Colonic mucosa (tissue), 4 donors: ENCODE measurements around the gene KHK. TPM values are rescaled to one million over a fixed set of nuclear protein-coding genes. Genes with fewer than 3 reads are reported as not detected.

Experiments
- DNase-seq: peaks from one replicate; pipeline ENCODE4 v3.0.0-alpha.2; 2020
- H3K27ac ChIP-seq: fragments of 200-600 bp; one replicate; pipeline ENCODE4 v1.8.0; 2021
- H3K27me3 ChIP-seq: fragments of 200-600 bp; one replicate; pipeline ENCODE4 v1.8.0; 2021
- H3K36me3 ChIP-seq: fragments of 200-600 bp; one replicate; pipeline ENCODE4 v1.8.0; 2021
- H3K4me1 ChIP-seq: fragments of 200-600 bp; one replicate; pipeline ENCODE4 v1.8.0; 2021; ENCODE audit warnings: mild to moderate bottlenecking
- H3K4me3 ChIP-seq: fragments of 200-600 bp; one replicate; pipeline ENCODE4 v1.8.0; 2021
- H3K9ac ChIP-seq, 2 donors: one replicate each; pipeline ENCODE4 v1.7.0; 2013; ENCODE audit warnings: control low read depth in 2 of 2, low read depth in 2 of 2, low read length in 2 of 2
- H3K9me3 ChIP-seq: fragments of 200-600 bp; one replicate; pipeline ENCODE4 v1.8.0; 2021
- intact Hi-C: fragments of 100-400 bp; cut with DNase I; formaldehyde crosslinking; loops from one replicate; pipeline ENCODE4 v1.14.1; 2022
- total RNA-seq, 2 donors: library from RNA; stranded (reverse); fragmentation: NEBNext Ultra II Directional in 1 of 2; extraction: Animal tissue kit (Norgen Biotek cat#: 25700) in 1 of 2; gene quantifications; one replicate each; pipeline ENCODE4 v1.2.1, GENCODE V29; 2021
- TF ChIP-seq, protein P1 (sequence below): fragments of 200-600 bp; IDR thresholded peaks from one replicate; pipeline ENCODE4 v1.8.0; 2022; ENCODE audit warnings: antibody characterized with exemption, mild to moderate bottlenecking
- donor health status: healthy.
- donor health status: DM: no; HTN: no; CAD: no.
- donor health status: DM: no; HTN: no; CAD: no.

Gene KHK
- total RNA-seq, 2 donors from 2014 or later, result 8.9 to 20.3 TPM

DNA sequence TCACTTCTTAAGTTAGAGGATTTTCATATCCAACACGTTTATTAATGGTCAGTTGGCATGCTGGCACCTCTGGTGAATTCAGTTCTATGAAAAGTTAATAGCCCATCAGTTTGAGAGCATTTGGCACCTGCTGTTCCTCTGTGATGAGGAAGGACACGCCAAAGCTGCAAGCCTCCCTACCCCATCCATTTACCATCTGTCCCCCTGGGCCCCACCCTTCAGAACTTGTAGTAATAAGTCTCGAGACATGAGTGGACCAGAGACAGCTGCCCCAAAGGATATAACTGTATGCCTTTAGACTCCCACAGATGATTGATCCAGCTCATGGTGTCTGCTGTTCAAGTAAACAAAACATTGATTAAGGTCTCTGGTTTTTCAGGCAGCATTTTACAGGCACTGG is 21.4 kb upstream of the KHK start:
- no peaks in the 10 kb centered on the region for H3K9me3 ChIP-seq
- TF ChIP-seq, protein P1, sequence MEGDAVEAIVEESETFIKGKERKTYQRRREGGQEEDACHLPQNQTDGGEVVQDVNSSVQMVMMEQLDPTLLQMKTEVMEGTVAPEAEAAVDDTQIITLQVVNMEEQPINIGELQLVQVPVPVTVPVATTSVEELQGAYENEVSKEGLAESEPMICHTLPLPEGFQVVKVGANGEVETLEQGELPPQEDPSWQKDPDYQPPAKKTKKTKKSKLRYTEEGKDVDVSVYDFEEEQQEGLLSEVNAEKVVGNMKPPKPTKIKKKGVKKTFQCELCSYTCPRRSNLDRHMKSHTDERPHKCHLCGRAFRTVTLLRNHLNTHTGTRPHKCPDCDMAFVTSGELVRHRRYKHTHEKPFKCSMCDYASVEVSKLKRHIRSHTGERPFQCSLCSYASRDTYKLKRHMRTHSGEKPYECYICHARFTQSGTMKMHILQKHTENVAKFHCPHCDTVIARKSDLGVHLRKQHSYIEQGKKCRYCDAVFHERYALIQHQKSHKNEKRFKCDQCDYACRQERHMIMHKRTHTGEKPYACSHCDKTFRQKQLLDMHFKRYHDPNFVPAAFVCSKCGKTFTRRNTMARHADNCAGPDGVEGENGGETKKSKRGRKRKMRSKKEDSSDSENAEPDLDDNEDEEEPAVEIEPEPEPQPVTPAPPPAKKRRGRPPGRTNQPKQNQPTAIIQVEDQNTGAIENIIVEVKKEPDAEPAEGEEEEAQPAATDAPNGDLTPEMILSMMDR, result no peak
- peaks cover 9% of the 10 kb centered on the region for H3K4me1 ChIP-seq
- peaks cover 4% of the 10 kb centered on the region for H3K36me3 ChIP-seq
- H3K27ac ChIP-seq, result no peak overlapping the region
- H3K27me3 ChIP-seq, result no peaks in the 10 kb centered on the region
- no peak overlapping the region for H3K4me3 ChIP-seq
- no peak for DNase-seq
- intact Hi-C loops, result no loop called here
- no peak overlapping the region for H3K9ac ChIP-seq

DNA sequence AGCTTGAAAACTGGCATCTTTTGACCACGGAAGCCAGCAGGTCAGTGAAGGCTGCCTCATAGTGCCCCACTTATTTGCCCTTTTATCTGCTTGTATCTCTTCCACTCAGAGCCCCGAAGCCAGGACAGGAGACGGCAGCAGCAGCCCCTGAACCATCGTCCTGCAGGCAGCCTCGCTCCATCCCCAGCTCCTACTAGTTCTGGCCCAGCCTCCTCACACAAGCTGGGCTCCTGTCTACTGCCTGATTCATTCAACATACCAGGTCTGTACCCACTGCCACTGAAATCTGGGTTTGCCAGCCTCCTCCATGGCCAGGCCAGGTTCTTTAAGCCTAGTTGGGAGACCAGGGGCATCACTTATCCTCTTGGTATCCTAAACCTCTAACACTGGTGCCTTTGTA is 19.2 kb upstream of the KHK start:
- no peak overlapping the region for H3K27ac ChIP-seq
- no peak overlapping the region for H3K9ac ChIP-seq
- TF ChIP-seq, protein P1, result no peak
- intact Hi-C loops, result no loop called here
- H3K36me3 ChIP-seq, result peaks cover 4% of the 10 kb centered on the region
- no peaks in the 10 kb centered on the region for H3K9me3 ChIP-seq
- H3K4me3 ChIP-seq, result no peak overlapping the region
- H3K27me3 ChIP-seq, result no peaks in the 10 kb centered on the region
- H3K4me1 ChIP-seq, result peaks cover 18% of the 10 kb centered on the region
- DNase-seq, result no peak

DNA sequence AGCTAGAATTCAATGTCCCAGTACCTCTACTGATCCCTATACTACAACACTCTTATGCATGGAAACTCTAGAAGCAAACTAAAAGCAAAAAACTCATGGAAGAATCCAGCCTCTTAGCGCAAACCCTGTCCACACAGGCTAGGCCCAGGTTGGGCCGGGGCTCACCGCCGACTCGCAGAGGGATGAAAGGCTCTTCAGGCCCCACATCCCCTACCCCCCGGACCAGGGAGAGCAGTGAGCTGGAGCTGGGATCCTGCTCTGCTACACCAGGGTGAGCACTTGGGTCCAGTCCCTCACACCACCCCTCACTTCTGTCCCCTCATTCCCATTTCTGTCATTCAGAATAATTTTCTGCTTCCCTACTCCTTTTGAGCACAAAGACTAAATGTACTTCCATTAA is 17.1 kb upstream of the KHK start:
- peaks cover 4% of the 10 kb centered on the region for H3K36me3 ChIP-seq
- intact Hi-C loops, result no loop called here
- no peak for DNase-seq
- TF ChIP-seq, protein P1, result no peak
- no peaks in the 10 kb centered on the region for H3K27me3 ChIP-seq
- H3K4me1 ChIP-seq, result peaks cover 19% of the 10 kb centered on the region
- no peaks in the 10 kb centered on the region for H3K9me3 ChIP-seq
- H3K9ac ChIP-seq, result no peak overlapping the region
- H3K27ac ChIP-seq, result no peak overlapping the region
- no peak overlapping the region for H3K4me3 ChIP-seq

DNA sequence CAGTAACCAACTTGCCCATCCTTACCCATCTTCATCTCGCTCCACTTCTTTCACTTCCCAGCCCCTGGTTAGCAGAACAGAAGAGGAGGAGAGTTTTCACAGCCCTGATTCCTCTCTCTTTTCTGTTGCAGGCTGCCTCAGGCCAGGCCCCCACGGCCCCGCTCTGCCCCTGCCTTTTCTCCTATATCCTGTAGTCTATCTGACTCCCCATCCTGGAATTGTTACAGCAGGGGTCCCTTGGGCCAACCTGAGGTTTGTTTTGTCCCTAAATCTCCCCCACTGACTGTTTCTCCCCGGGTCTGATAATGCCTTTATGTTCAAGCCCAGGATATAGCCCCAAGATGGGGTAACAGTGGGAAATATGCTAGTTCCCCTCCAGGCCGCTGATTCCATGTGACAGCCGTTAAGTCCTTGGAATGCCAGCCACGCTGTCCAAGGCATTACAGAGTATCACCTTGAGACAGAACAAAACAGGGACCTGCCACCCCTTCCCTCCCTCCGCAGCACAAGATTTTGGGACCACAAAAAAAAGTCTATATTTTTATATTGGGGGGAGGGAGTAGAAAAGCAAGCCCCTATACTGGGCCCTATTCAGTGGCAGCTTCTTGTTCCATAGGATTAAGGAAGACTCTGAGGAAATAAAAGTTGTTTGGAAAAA is 16.5 kb upstream of the KHK start:
- peak overlapping the region in 1 of 2 donors; percentile 97 for H3K9ac ChIP-seq
- no peak for DNase-seq
- TF ChIP-seq, protein P1, result no peak
- no peaks in the 10 kb centered on the region for H3K9me3 ChIP-seq
- intact Hi-C loops, result no loop called here
- H3K27me3 ChIP-seq, result no peaks in the 10 kb centered on the region
- peaks cover 4% of the 10 kb centered on the region for H3K36me3 ChIP-seq
- peak overlapping the region; percentile 95 for H3K27ac ChIP-seq
- peaks cover 25% of the 10 kb centered on the region for H3K4me1 ChIP-seq
- peak overlapping the region; percentile 77 for H3K4me3 ChIP-seq

DNA sequence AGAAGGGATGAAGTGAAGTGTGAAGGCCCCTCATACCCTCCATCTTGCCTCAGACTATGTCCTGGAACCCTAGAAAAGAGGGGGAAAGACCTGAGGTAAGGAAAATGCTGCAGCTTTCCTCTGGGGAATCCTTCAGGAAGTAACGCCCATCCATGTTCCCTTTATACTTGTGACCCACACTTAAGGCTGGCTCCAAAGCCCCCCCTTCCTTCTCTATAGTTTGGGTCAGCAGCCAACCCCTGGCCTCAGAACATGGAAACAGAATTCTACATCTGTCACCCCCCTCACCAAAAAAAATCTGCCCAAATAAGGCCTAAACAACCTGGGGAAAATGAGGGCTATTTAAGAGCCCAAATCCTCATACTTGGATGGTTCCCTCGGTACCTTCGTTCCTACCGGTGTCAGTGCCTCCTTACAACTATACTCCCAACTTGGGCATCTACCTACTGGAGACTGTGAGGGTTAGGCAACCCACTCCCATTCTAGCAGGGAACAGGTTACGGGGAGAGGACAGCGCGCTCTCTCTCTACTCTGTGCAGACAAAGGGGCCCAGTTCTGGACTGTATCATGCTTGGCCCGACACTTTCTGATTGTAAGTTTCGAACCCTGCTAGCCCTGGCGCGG is 15.8 kb upstream of the KHK start:
- Histone ChIP-seq H3K27me3 (no peaks in the 10 kb centered on the region), H3K27ac (peak overlapping the region; percentile 95), H3K4me1 (peaks cover 25% of the 10 kb centered on the region), H3K9ac (peak overlapping the region; percentile 87 to 97), H3K36me3 (peaks cover 4% of the 10 kb centered on the region), H3K4me3 (peak overlapping the region; percentile 77), H3K9me3 (no peaks in the 10 kb centered on the region)
- TF ChIP-seq, protein P1, result no peak
- no peak for DNase-seq
- intact Hi-C loops, result no loop called here
